Parathyroid adenoma (tissue), 2 donors: ENCODE measurements around the gene PPBP.

Experiments used
- H2AFZ ChIP-seq: fragments of 300-600 bp; sonication (generic); one replicate; pipeline ENCODE4 v1.7.0; 2017; ENCODE audit warnings: antibody characterized with exemption, mild to moderate bottlenecking
- H3K27ac ChIP-seq: fragments of 300-600 bp; sonication (generic); one replicate; pipeline ENCODE4 v1.7.0; 2017
- H3K27me3 ChIP-seq: fragments of 300-600 bp; sonication (generic); one replicate; pipeline ENCODE4 v1.7.0; 2017; ENCODE audit warnings: low read length; ENCODE audit not compliant: control insufficient read depth, insufficient read depth
- H3K36me3 ChIP-seq: fragments of 300-600 bp; sonication (generic); one replicate; pipeline ENCODE4 v1.7.0; 2017; ENCODE audit warnings: low read length; ENCODE audit not compliant: control insufficient read depth, insufficient read depth
- H3K4me1 ChIP-seq: fragments of 300-600 bp; sonication (generic); one replicate; pipeline ENCODE4 v1.7.0; 2017; ENCODE audit warnings: control low read depth
- H3K4me2 ChIP-seq: fragments of 300-600 bp; sonication (generic); one replicate; pipeline ENCODE4 v1.7.0; 2017; ENCODE audit warnings: low read length
- H3K4me3 ChIP-seq: fragments of 300-600 bp; sonication (generic); one replicate; pipeline ENCODE4 v1.7.0; 2017; ENCODE audit warnings: low read depth, low read length
- H3K79me2 ChIP-seq: fragments of 300-600 bp; sonication (generic); one replicate; pipeline ENCODE4 v1.7.0; 2017; ENCODE audit warnings: control low read depth
- H3K9ac ChIP-seq: fragments of 300-600 bp; sonication (generic); one replicate; pipeline ENCODE4 v1.7.0; 2017; ENCODE audit warnings: mild to moderate bottlenecking
- H3K9me3 ChIP-seq: fragments of 300-600 bp; sonication (generic); one replicate; pipeline ENCODE4 v1.7.0; 2017; ENCODE audit warnings: low read length; ENCODE audit not compliant: control insufficient read depth
- TF ChIP-seq, protein P1 (sequence below): fragments of 300-600 bp; sonication (generic); IDR thresholded peaks from one replicate; pipeline ENCODE4 v1.7.0; 2017; ENCODE audit warnings: antibody characterized with exemption, mild to moderate bottlenecking
- donor health status: primary hyperparathyroidism.

The PPBP gene

DNA sequence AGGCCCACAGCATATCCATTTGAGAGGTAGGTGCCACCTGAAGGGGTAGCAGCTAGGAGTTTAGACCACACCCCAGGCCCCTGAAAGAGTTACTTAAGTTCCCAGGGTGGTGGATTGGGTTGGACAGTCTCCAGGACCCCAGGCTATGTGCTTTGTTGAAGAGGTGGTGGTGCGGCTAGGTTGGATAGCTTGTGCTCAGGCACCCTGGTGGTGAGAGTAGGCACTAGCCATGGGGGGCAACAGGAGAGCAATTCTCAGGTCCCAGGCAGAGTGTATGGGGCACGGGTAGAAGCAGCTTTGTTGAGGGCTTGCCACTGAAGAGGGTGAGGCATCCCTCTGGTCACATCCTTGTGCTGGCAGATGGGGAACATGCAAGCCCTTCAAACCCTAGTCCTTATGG, 11.8 kb downstream of the PPBP start:
- Histone ChIP-seq H2AFZ (no peak overlapping the region), H3K79me2 (no peaks in the 10 kb centered on the region), H3K36me3 (no peaks in the 10 kb centered on the region), H3K27ac (no peak overlapping the region), H3K4me3 (no peak overlapping the region), H3K9ac (no peak overlapping the region), H3K9me3 (no peaks in the 10 kb centered on the region), H3K4me1 (no peaks in the 10 kb centered on the region), H3K27me3 (no peaks in the 10 kb centered on the region), H3K4me2 (no peak overlapping the region)
- TF ChIP-seq, protein P1, sequence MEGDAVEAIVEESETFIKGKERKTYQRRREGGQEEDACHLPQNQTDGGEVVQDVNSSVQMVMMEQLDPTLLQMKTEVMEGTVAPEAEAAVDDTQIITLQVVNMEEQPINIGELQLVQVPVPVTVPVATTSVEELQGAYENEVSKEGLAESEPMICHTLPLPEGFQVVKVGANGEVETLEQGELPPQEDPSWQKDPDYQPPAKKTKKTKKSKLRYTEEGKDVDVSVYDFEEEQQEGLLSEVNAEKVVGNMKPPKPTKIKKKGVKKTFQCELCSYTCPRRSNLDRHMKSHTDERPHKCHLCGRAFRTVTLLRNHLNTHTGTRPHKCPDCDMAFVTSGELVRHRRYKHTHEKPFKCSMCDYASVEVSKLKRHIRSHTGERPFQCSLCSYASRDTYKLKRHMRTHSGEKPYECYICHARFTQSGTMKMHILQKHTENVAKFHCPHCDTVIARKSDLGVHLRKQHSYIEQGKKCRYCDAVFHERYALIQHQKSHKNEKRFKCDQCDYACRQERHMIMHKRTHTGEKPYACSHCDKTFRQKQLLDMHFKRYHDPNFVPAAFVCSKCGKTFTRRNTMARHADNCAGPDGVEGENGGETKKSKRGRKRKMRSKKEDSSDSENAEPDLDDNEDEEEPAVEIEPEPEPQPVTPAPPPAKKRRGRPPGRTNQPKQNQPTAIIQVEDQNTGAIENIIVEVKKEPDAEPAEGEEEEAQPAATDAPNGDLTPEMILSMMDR = no peak

DNA sequence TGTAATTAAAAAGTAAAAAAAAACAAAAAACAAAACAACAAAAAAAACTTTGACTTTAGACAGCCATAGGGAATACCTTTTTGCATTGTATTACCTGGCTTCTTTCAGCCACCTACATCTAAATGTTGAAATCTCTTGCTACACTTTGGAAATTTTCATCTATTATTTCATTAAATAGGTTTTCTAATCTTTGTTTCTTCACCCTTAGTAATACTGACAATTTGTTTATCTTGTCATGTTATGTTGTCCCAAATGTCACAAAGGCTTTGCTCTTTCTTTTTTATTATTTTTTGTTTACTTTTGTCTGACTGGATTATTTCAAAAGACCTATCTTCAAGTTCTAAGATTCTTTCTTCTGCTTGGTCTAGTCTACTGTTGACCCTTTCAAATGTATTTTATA, 13.6 kb downstream of the PPBP start:
- TF ChIP-seq, protein P1 = no peak
- no peak overlapping the region for H3K4me3 ChIP-seq
- H3K27me3 ChIP-seq = no peaks in the 10 kb centered on the region
- no peaks in the 10 kb centered on the region for H3K36me3 ChIP-seq
- H2AFZ ChIP-seq = no peak overlapping the region
- no peaks in the 10 kb centered on the region for H3K4me1 ChIP-seq
- H3K9ac ChIP-seq = no peak overlapping the region
- H3K9me3 ChIP-seq = no peaks in the 10 kb centered on the region
- no peaks in the 10 kb centered on the region for H3K79me2 ChIP-seq
- no peak overlapping the region for H3K4me2 ChIP-seq
- H3K27ac ChIP-seq = no peak overlapping the region

DNA sequence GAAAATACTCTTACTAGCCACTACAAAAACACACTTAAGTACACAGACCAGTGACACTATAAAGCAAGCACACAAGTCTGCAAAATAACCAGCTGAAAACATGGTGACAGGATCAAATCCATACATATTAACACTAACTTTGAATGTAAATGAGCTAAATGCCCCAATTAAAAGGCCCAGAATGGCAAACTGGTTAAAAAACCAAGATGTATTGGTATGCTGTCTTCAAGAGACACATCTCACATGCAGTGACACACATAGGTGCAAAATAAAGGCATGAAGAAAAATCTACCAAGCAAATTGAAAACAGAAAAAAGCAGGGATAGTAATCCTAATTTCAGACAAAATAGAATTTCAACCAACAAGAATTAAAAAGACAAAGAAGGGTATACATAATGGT, 17.0 kb downstream of the PPBP start:
- no peak overlapping the region for H3K9ac ChIP-seq
- TF ChIP-seq, protein P1 = no peak
- no peak overlapping the region for H3K27ac ChIP-seq
- no peak overlapping the region for H3K4me2 ChIP-seq
- no peaks in the 10 kb centered on the region for H3K36me3 ChIP-seq
- no peaks in the 10 kb centered on the region for H3K79me2 ChIP-seq
- no peaks in the 10 kb centered on the region for H3K27me3 ChIP-seq
- no peak overlapping the region for H2AFZ ChIP-seq
- no peaks in the 10 kb centered on the region for H3K9me3 ChIP-seq
- no peak overlapping the region for H3K4me3 ChIP-seq
- H3K4me1 ChIP-seq = no peaks in the 10 kb centered on the region

DNA sequence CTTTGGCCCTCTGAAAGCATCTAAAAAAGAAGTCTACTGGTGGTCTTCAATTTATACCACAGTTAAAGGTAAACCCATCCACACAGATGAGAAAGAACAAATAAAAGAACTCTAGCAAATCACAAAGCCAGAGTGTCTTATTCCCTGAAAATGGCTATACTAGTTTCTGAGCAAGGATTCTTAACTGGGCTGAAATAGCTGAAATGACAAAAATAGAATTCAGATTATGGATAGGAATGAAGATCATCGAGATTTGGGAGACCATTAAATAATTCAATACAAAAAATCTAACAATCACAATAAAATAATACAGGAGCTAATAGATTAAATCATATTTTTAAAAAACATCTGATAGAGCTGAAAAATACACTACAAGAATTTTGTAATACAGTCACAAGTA, 18.0 kb downstream of the PPBP start:
- H3K36me3 ChIP-seq = no peaks in the 10 kb centered on the region
- no peak overlapping the region for H3K4me3 ChIP-seq
- H3K79me2 ChIP-seq = no peaks in the 10 kb centered on the region
- H3K27me3 ChIP-seq = no peaks in the 10 kb centered on the region
- H3K9me3 ChIP-seq = no peaks in the 10 kb centered on the region
- H3K4me1 ChIP-seq = no peaks in the 10 kb centered on the region
- no peak overlapping the region for H3K27ac ChIP-seq
- TF ChIP-seq, protein P1 = no peak
- H3K4me2 ChIP-seq = no peak overlapping the region
- no peak overlapping the region for H2AFZ ChIP-seq
- H3K9ac ChIP-seq = no peak overlapping the region

DNA sequence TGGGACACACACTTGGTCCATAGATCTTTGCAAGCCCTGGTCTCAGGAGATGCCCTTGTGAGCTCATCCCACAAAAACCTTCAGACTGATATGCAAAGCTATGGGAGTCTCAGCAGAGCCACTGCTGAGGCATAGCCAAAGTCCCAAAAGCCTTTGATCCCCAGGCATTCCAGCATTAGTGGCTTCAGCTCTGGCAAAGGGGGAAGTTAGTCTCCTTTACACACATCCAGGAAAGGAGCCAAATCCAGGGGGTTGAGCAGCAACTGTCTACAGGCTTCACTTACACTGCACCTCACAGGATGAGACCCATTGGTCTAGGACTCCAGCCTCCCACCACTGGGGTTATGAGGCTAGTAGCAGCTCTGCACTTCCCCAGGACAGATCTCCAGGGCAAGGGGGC, 20.1 kb downstream of the PPBP start:
- TF ChIP-seq, protein P1 = no peak
- H3K27ac ChIP-seq = no peak overlapping the region
- no peak overlapping the region for H3K4me2 ChIP-seq
- H3K9me3 ChIP-seq = no peaks in the 10 kb centered on the region
- H3K36me3 ChIP-seq = no peaks in the 10 kb centered on the region
- H3K27me3 ChIP-seq = no peaks in the 10 kb centered on the region
- H3K79me2 ChIP-seq = no peaks in the 10 kb centered on the region
- no peak overlapping the region for H2AFZ ChIP-seq
- H3K4me1 ChIP-seq = no peaks in the 10 kb centered on the region
- no peak overlapping the region for H3K9ac ChIP-seq
- H3K4me3 ChIP-seq = no peak overlapping the region
